ENCODE measurements around the gene CRTC3.
"Not testable (repeated sequence)": the region's sequence is repeated elsewhere in the genome, so short reads cannot be mapped to it uniquely, and the experiment has no call there.

Gene CRTC3

DNA sequence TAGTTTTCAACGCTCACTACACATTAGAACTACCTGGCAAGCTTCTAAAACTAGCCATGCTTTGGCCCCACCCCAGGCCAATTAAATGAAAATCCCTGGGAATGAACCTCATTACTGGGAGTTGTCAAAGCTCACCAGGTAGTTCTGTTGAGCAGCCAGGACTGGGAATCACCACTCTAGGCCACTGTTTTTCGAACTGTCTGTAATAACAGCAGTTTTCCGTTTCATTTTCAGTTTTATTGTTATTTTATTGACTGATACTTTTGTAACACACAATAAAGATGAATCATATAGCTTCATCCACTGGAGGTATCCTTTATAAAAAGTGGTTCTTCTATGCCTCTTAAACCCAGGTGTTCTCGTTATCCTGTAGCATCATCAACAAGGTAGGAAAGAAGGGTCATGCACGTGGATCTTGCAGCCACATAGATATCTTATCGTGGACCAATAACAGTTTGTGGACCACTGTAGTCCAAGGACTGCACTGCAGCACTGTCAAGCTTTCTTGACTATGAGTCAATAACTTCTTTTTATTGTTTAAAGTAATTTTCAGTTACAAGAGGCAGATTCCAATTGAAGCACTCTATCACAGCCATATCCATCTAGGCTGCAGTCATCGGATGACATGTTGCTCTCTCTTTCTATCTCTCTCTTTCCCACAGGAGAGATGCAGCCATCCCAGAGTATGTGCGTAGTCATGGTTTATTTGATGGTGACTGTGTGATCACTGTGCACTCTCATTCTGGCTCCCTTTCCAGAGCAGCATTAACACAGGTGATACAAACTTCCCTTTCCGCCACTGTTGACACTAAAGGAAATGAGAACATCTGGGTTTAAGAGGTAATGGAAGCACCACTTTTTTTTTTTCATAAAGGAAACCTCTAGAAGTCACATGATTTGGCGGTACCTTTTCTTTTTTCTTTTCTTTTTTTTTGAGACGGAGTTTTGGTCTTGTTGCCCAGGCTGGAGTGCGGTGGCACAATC, 148.4 kb downstream of the CRTC3 start:
- no peak for DNase-seq (ENCODE audit: low read depth)

DNA sequence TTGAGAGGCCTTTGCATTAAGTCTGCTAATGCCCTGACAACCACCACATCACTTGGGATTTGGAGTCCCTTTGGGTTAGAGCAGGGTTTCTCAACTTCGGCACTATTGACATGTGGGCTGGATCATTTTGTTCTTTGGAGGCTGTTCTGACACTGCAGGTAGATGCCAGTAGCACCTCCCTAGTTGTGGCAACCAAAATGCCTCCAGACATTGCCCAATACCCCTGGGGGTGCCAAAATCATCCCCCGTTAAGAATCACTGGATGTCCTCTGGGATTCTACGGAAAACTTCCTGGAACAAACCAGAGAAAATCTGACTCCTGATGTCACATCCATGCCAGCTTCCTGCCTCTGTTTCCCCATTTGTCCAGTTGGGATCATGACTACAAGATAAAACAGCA, 150.2 kb downstream of the CRTC3 start:
- DNase-seq (ENCODE audit: low read depth): no peak

DNA sequence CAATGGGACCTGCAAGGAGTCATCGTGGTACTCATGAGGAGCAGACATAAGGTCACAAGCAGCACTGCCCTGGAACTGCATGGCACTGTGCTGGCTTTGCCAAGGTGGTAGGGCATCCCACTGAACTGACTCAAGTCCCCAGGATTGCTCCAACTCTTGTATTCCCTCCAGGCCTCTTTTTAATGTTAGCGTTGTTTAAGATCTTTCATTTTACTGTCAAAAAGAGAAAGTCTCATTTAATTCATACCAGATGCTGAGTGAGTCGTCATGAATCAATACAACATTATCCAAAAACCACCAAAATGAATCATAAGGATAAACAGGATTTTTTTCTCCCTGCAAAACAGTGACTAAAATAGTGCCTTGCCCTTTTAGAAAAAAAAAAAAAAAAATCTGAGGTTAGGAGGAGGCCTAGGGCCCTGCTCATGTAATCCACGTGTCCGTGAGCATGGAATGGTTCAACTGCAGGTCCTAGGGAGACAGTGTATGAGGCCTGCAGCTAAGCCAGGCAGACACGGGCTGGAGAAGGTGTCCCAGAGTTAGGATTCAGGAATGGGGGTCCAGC, 150.7 kb downstream of the CRTC3 start:
- DNase-seq (ENCODE audit: low read depth): no peak

DNA sequence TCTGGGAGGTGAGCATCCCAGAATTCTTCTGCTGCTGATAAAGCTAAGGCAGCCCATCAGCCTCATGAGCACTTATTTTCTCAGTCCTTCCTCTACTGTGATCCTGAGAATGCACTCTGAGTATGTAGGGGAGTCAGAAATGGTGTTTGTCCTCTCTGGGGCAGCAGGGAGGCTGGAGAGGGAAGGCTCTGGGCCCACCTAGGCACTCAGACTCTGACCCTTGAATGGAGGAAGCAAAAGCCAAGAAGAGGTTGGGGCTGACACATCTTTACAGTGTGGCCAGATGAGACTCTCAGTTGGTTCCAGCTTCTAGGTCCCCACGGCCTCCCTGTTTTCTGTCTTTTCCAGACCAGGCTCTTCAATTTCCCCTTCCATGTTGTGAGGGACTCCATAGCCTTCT, 151.3 kb downstream of the CRTC3 start:
- DNase-seq (ENCODE audit: low read depth): no peak

DNA sequence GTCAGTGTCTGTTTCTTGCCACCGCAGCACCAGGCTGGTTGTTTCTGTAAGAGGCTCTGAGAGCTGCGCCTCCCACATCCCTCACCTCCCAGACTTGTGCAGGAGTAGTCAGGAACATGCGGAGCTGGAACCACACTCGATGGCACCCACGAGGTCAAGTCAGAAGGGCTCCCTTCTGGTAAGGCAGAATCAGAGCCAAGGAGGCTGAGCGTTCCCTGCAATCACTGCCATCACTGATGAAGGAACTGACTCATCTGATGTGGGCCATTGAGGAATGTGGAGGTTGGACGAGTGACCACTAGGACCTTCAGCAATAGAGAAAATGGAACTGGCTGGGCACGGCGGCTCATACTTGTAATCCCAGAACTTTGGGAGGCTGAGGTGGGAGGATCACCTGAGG, 151.8 kb downstream of the CRTC3 start:
- DNase-seq (ENCODE audit: low read depth): no peak

DNA sequence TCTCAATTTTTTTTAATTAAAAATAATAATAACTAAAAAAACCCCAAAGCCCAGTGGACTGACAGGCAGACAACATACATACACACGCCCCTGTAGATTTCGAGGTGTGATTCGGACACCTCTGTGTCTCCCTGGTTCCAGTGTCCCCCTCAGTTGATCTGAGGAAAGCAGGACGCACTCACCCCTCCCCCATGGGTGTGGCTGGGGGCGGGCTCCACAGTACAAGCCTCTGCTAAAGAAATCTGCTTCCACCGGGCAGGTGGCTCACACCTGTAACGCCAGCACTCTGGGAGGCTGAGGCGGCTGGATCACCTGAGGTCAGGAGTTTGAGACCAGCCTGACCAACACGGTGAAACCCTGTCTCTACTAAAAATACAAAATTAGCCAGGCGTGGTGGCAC, 153.6 kb downstream of the CRTC3 start:
- DNase-seq (ENCODE audit: low read depth): no peak

DNA sequence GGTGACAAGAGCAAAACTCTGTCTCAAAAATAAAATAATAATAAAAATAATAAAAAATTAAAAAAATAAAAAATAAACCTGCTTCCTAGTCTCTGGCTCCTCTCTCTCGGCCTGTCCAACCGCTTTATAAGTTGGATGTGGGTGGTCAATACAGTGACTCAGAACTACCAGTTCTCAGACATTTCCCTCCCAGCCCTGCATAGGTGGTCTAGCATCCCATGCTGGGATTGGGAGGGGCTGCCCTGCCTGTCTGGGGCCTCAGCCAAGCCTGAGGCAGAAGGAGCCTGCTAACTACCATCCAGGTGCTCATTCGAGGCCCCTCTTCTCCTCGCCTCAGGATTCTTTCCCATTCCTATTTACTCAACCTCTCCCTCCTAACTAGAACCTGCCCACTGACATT, 154.2 kb downstream of the CRTC3 start:
- DNase-seq (ENCODE audit: low read depth): no peak

DNA sequence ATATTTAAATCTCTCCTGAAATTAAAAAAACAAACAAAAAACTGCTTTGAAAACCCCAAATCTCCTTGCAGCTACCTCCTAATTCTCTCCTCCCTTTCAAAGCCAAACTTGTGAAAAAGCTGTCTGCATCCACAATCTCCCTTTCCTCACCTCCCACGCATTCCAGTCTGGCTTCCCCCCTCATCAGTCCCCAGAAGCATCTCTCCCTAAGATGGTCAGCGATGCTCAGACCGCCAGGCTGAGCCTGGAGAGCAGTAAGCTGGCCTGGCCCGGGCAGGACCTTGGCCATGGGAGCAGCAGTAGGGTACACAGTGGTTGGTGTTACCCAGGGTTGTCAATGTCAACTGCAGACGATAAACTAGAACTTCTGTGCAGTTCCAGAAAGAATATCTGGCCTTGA, 154.6 kb downstream of the CRTC3 start:
- DNase-seq (ENCODE audit: low read depth): no peak

DNA sequence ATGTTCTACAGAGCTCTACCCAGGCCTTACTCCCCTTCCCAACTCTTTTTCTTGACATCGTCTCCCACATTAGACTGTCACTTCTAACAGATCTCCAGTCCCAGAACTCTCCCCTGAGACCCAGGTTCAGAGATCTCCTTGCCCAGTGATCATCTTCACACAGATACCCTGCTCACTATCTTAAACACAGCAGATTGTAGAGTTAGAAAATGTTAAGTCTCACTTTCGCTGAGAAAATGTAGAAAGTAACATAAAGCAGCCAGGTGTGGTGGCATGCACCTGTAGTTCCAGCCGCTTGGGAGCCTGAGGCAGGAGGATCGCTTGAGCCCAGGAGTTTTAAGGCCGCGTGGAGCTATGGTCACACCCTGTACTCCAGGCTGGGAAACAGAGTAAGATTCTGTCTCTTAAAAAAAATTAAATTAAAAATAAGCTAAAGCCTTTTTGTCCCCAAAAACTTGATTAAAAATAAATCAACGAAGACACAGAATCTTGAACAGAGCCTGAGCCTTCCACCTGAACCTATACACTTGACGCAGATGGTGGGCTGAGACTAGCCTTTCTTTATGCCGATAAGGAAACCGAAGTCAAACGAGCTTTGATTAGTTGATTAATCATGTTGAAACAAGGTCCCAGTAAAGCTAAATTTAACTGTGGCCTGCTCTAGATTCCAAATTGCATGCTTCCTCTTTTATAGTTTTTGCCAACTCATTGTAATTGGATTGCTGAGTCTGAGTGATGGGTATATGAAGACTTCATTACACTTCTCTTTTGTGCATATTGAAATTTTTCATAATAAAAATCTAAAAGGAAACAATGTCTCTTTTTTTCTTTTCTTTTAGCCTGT, 156.1 kb downstream of the CRTC3 start:
- no peak for DNase-seq (ENCODE audit: low read depth)

DNA sequence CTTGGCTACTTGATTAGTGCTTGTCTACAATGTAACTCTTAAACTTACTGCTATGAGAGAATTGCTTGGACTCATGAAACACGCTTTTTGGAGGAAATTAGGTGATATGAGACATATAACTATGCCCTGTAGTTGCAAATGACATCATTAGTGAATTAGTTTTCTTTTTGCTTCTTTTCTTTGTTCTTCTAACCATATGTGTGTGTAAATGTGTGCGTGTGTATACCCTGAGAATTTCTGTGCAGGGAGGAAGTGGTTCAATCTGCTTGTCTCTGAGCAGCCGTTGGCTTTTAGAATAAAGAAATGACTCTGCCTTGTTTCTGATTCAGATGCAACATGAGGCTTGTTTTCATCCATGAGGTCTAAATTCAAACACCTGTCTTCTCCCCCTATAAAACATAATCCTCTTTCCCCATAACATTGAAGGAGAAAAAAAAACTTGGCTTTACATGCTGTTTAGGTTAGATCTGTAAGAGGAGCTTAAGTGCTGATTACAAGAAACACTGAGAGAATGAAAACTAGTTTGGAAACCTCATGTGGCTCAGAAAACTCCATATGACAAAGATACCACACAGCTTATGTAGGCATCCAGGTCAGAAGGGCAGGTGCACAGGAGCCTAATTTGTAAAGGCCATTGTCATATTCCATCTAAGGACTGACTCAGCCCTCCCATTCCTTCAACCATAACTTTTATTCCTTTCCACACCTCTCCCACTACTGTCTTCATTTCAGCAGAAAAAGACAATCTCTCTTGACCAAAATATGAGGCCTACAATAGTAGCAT, 156.9 kb downstream of the CRTC3 start:
- DNase-seq (ENCODE audit: low read depth): no peak

DNA sequence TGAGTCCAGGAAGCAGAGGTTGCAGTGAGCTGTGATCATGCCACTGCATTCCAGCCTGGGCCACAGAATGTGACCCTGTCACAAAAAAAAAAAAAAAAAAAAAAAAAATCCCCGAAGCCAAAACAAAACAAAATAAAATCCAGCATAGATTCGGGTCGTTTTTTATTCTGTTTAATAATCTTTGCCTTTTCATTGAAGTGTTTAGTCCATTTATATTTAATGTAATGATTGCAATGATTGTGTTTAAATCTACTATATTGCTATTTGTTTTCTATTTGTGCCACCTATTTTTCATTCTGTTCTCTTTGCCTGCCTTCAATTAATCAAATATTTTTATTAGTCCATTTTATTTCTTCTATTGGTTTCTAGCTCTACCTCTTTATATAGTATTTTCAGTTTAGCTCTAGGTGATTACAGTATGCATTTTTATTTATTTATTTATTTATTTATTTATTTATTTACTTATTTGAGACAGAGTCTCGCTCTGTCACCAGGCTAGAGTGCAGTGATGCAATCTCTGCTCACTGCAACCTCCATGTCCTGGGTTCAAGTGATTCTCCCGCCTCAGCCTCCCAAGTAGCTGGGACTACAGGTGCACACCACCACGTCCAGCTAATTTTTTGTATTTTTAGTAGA, 159.7 kb downstream of the CRTC3 start:
- DNase-seq (ENCODE audit: low read depth): not testable (repeated sequence)

DNA sequence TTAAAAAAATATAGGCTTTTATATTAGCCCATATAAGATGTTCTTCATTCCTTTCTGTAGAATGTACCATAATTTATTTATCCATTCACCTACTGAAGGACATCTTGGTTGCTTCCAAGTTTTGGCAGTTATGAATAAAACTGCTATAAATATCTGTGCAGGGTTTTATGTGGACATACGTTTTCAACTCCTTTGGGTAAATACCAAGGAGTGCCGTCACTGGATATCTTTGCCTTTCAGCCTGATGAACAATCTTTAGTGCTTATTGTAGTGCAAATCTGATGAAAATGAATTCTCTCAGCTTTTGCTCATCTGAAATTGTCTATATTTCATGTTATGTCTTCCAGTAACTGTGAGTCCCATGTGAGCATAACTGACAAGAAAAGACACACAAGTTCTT, 160.9 kb downstream of the CRTC3 start:
- no peak for DNase-seq (ENCODE audit: low read depth)

DNA sequence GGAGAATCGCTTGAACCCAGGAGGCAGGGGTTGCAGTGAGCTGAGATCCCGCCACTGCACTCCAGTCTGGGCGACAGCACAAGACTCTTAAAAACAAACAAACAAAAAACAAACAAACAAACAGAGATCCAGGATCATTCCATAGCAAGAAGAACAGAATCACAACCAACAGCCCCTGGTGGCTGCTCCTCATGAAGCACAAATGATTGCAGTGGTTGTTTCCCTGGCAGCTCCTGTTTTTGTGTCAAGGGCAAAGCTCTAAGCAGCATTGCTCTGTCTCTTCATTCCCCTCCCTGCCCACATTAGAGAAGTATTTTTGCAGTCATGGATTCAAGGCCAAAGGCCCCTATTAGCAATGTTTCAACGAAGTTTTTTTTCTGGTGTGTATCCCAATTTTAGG, 161.6 kb downstream of the CRTC3 start:
- DNase-seq (ENCODE audit: low read depth): no peak

DNA sequence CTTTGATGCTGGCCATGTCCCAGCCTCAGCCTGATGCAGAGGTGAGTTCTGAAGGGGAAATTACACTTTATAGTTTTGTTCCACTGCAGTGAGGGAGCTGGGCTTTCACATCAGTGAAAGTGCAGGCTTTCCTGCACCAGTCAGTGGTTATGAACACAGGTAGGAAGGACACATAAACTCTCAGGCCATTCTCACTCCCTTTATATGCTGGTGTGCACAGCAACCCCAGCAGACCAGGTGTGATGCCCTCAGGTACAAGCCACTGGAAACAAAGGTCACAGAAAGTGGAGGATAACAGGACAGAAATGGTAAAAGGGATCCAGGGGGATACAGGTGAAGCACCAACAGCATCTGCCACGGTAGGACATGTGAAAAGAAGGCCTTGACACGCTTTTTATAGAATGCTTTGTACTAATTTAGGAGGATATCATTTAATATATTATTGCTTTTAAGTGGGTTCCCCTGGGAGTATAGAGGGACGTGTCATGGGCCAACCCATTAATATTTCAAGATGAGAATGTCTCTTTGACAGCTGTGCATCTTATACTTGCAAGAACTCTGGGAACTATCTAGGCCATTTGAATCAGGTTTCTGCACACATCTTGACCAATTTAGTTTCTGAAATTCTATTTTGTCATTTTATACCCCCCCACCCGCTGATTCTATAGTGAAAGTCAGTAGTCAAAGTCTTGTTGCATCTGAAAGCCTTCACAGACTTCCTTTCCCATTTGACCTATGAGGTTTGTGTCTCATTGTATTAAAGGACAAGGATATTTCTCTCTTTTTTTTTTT, 162.5 kb downstream of the CRTC3 start:
- DNase-seq (ENCODE audit: low read depth): no peak

All from stimulated activated CD8-positive, alpha-beta memory T cell treated with anti-CD3 and anti-CD28 coated beads, Interleukin-12 subunit alpha, Interleukin-12 subunit beta, amount 100 ng/mL, for 4 hours (primary cell).